H1 (cell line): ENCODE measurements around the gene ACBD6. TPM values are rescaled to one million over a fixed set of nuclear protein-coding genes. Genes with fewer than 3 reads are reported as not detected.

Experiments
- CTCF ChIA-PET: fragments of 300-600 bp; sonication (Branson Sonifier 250); formaldehyde crosslinking; loops from one replicate; lab custom pipeline; 2021; ENCODE audit not compliant: partially characterized antibody; lab: Charles Lee
- POLR2A ChIA-PET: fragments of 300-600 bp; sonication (Branson Sonifier 250); formaldehyde crosslinking; loops from one replicate; lab custom pipeline; 2021; ENCODE audit warnings: inconsistent platforms; ENCODE audit not compliant: partially characterized antibody; lab: Charles Lee
- DNase-seq, 2 experiments: peaks; one replicate each; pipeline versions ENCODE4 v3.0.0 to v3.0.0-alpha.2; 2010 to 2022; ENCODE audit warnings: low spot score in 2 of 2, low read depth in 1 of 2, mixed read lengths in 1 of 2
- FAIRE-seq: peaks from 2 replicates; lab custom pipeline; 2011; peaks lifted over from hg19 to GRCh38; lab: Jason Lieb, UNC
- H2AFZ ChIP-seq: 2 replicates; pipeline ENCODE4 v1.8.1; 2012; ENCODE audit warnings: low read length, inconsistent platforms
- H2AK5ac ChIP-seq: 2 replicates; pipeline ENCODE4 v1.6.1; 2013; ENCODE audit warnings: low read depth, low read length
- H2BK120ac ChIP-seq: replicated peaks from 2 replicates; pipeline ENCODE3; 2013; ENCODE audit warnings: low read depth, low read length, inconsistent platforms
- H2BK12ac ChIP-seq: 2 replicates; pipeline ENCODE4 v1.6.1; 2013; ENCODE audit warnings: low read depth, low read length
- H2BK15ac ChIP-seq: 2 replicates; pipeline ENCODE4 v1.6.1; 2013; ENCODE audit warnings: low read length
- H2BK20ac ChIP-seq: 2 replicates; pipeline ENCODE4 v1.6.1; 2013; ENCODE audit warnings: low read length
- H2BK5ac ChIP-seq: 2 replicates; pipeline ENCODE4 v1.6.1; 2013; ENCODE audit warnings: low read depth, low read length
- H3K14ac ChIP-seq: 2 replicates; pipeline ENCODE4 v1.6.1; 2013; ENCODE audit warnings: inconsistent platforms; ENCODE audit not compliant: insufficient read length
- H3K18ac ChIP-seq: 2 replicates; pipeline ENCODE4 v1.6.1; 2013; ENCODE audit warnings: low read length; ENCODE audit errors: extremely low read depth
- H3K23ac ChIP-seq: 2 replicates; pipeline ENCODE4 v1.6.1; 2013; ENCODE audit warnings: inconsistent platforms; ENCODE audit not compliant: insufficient read length
- H3K23me2 ChIP-seq: 2 replicates; pipeline ENCODE4 v1.6.1; 2013; ENCODE audit warnings: low read depth, low read length
- H3K27ac ChIP-seq: 2 replicates; pipeline ENCODE4 v1.6.1; 2011; ENCODE audit warnings: low read depth, low read length, inconsistent platforms
- H3K27me3 ChIP-seq, 4 experiments: replicated peaks in 1 of 4; 1 replicate in 1 of 4; 2 replicates in 3 of 4; pipeline versions ENCODE4 v1.6.1 to v1.8.1; 2011 to 2013; ENCODE audit warnings: low read length in 3 of 4, mild to moderate bottlenecking in 3 of 4, inconsistent platforms in 2 of 4, mixed read lengths in 2 of 4, moderate library complexity in 1 of 4; ENCODE audit not compliant: control insufficient read depth in 3 of 4, insufficient read depth in 3 of 4; ENCODE audit errors: extremely low read depth in 1 of 4
- H3K36me3 ChIP-seq, 4 experiments: 2 replicates each; pipeline versions ENCODE4 v1.6.1 to v1.8.1; 2011 to 2013; ENCODE audit warnings: mild to moderate bottlenecking in 4 of 4, low read length in 3 of 4, moderate library complexity in 2 of 4, control low read depth in 1 of 4, inconsistent platforms in 1 of 4; ENCODE audit not compliant: insufficient read depth in 4 of 4, control insufficient read depth in 2 of 4
- H3K4ac ChIP-seq: replicated peaks from 2 replicates; pipeline ENCODE3; 2013; ENCODE audit warnings: low read length, low read depth, mixed read lengths, inconsistent platforms; ENCODE audit not compliant: insufficient read length
- H3K4me1 ChIP-seq, 4 experiments: replicated peaks in 1 of 4; 1 replicate in 1 of 4; 2 replicates in 3 of 4; pipeline versions ENCODE4 v1.6.1 to v1.8.1; 2011 to 2013; ENCODE audit warnings: low read length in 3 of 4, inconsistent platforms in 2 of 4, mixed read lengths in 1 of 4; ENCODE audit not compliant: insufficient read depth in 4 of 4, control insufficient read depth in 3 of 4
- H3K4me2 ChIP-seq, 2 experiments: 2 replicates each; pipeline versions ENCODE4 v1.6.1 to v1.8.1; 2011 to 2013; ENCODE audit warnings: low read depth in 2 of 2, low read length in 2 of 2, control low read depth in 1 of 2, inconsistent platforms in 1 of 2, mild to moderate bottlenecking in 1 of 2; ENCODE audit not compliant: insufficient read depth in 1 of 2
- H3K4me3 ChIP-seq, 4 experiments: fragments of 200-600, 300-600 bp in 1 of 4; sonication (generic), shearing (Covaris generic), sonication (Bioruptor Twin) in 1 of 4; 2 replicates each; pipeline versions ENCODE4 v1.5.1 to v1.8.1; 2011 to 2016; ENCODE audit warnings: low read length in 4 of 4, low read depth in 3 of 4, control low read depth in 2 of 4, inconsistent platforms in 2 of 4, mild to moderate bottlenecking in 2 of 4, mixed read lengths in 1 of 4, moderate library complexity in 1 of 4; ENCODE audit not compliant: insufficient read depth in 2 of 4; ENCODE audit errors: extremely low read depth in 1 of 4
- H3K56ac ChIP-seq: replicated peaks from 2 replicates; pipeline ENCODE3; 2013; ENCODE audit warnings: low read depth, mild to moderate bottlenecking, mixed read lengths, low read length, inconsistent platforms; ENCODE audit not compliant: insufficient read length
- H3K79me1 ChIP-seq: 2 replicates; pipeline ENCODE4 v1.6.1; 2013; ENCODE audit warnings: low read depth, low read length, control low read depth
- H3K79me2 ChIP-seq, 2 experiments: 2 replicates each; pipeline versions ENCODE4 v1.6.1 to v1.8.1; 2012 to 2013; ENCODE audit warnings: low read length in 2 of 2, mild to moderate bottlenecking in 2 of 2, inconsistent platforms in 1 of 2; ENCODE audit not compliant: insufficient read depth in 2 of 2, control insufficient read depth in 1 of 2
- H3K9ac ChIP-seq, 4 experiments: replicated peaks in 1 of 4; 1 replicate in 1 of 4; 2 replicates in 3 of 4; pipeline versions ENCODE4 v1.6.1 to v1.8.1; 2011 to 2013; ENCODE audit warnings: low read depth in 3 of 4, low read length in 3 of 4, control low read depth in 2 of 4, mild to moderate bottlenecking in 2 of 4, moderate library complexity in 2 of 4, inconsistent platforms in 1 of 4; ENCODE audit errors: extremely low read depth in 1 of 4
- H3K9me3 ChIP-seq, 2 experiments: 2 replicates each; pipeline versions ENCODE4 v1.6.1 to v1.8.1; 2012 to 2013; ENCODE audit warnings: mild to moderate bottlenecking in 2 of 2, moderate library complexity in 2 of 2, control low read depth in 1 of 2, inconsistent platforms in 1 of 2, low read depth in 1 of 2, low read length in 1 of 2, mixed read lengths in 1 of 2; ENCODE audit not compliant: insufficient read depth in 2 of 2
- H4K20me1 ChIP-seq, 2 experiments: replicated peaks in 1 of 2; 2 replicates each; pipeline versions ENCODE3 to v1.8.1; 2011 to 2013; ENCODE audit warnings: inconsistent platforms in 2 of 2, low read length in 2 of 2, mild to moderate bottlenecking in 1 of 2; ENCODE audit not compliant: insufficient read depth in 2 of 2, control insufficient read depth in 1 of 2
- H4K5ac ChIP-seq: 2 replicates; pipeline ENCODE4 v1.6.1; 2013; ENCODE audit warnings: low read length, low read depth, mixed read lengths, inconsistent platforms; ENCODE audit not compliant: insufficient read length
- H4K8ac ChIP-seq: 2 replicates; pipeline ENCODE4 v1.8.0; 2013; ENCODE audit warnings: mild to moderate bottlenecking, moderate library complexity, low read length, inconsistent platforms; ENCODE audit not compliant: insufficient read depth; ENCODE audit errors: extremely low read depth
- H4K91ac ChIP-seq: replicated peaks from 2 replicates; pipeline ENCODE3; 2013; ENCODE audit warnings: low read length, mixed read lengths, inconsistent platforms; ENCODE audit not compliant: insufficient read length
- MAFK ChIP-seq: IDR thresholded peaks from 2 replicates; pipeline ENCODE4 v1.6.1; 2012; ENCODE audit warnings: low read depth, mild to moderate bottlenecking, improper control_type of control experiment, low read length
- WGBS, 2 experiments: shearing (Covaris generic) in 1 of 2; methylation state at CpG; one replicate each; pipeline versions ENCODE4 v1.1.6 to v1.1.7; 2013 to 2015; ENCODE audit warnings: low lambda C conversion rate in 2 of 2, mixed read lengths in 2 of 2, inconsistent platforms in 1 of 2, low coverage in 1 of 2, missing lambda C conversion rate in 1 of 2; ENCODE audit not compliant: insufficient replicate concordance in 2 of 2, insufficient coverage in 1 of 2, insufficient read length in 1 of 2; ENCODE audit errors: extremely low coverage in 1 of 2, missing lambda C conversion rate in 1 of 2; 5-methylcytosine and 5-hydroxymethylcytosine counted together
- polyA plus RNA-seq, 7 experiments: library from polyadenylated mRNA; depleted of rRNA in 3 of 7; stranded (reverse) in 5 of 7; unstranded in 2 of 7; fragments of >200 nt in 5 of 7; fragments of 200-250 nt in 2 of 7; gene quantifications; 1 replicate in 5 of 7; 2 replicates in 1 of 7; 4 replicates in 1 of 7; pipeline versions ENCODE4 v1.2.1 to v1.2.3, GENCODE V29; 2011 to 2013; ENCODE audit warnings: missing spikeins in 2 of 7, mixed read lengths in 2 of 7
- total RNA-seq: library from RNA; stranded (reverse); fragmentation: NEBNext Ultra II Directional; extraction: Animal tissue kit (Norgen Biotek cat#: 25700); gene quantifications from 2 replicates; pipeline ENCODE4 v1.2.1, GENCODE V29; 2021

Gene ACBD6
- total and polyA plus RNA-seq, 2 of the 8 experiments (the other 6 are each of a cell fraction or from before 2014, with no cell fraction given): 52.0 to 67.7 TPM

- Histone ChIP-seq H3K9ac (no peak overlapping the region), H3K36me3 (no peaks in the 10 kb centered on the region), H3K56ac (no peak overlapping the region), H3K4me3 (no peak overlapping the region), H3K23me2 (peaks cover 1% of the 10 kb centered on the region; the same call in 1 of the 2 replicates), H3K4ac (no peak overlapping the region), H3K4me2 (no peak overlapping the region), H2BK5ac (no peak overlapping the region), H3K18ac (0 out of 2 replicates have a peak overlapping the region, but pooled peaks have one; percentile 60), H2BK12ac (peak overlapping the region; percentile 90; the same call in 1 of the 2 replicates), H3K4me1 (peaks cover 0 to 18% (median 10%) of the 10 kb centered on the region in 4 experiments; a peak in 6 of 7 replicates), H2BK15ac (no peak overlapping the region), H3K9me3 (no peaks in the 10 kb centered on the region), H2AFZ (no peak overlapping the region), H4K8ac (0 out of 2 replicates have a peak overlapping the region, but pooled peaks have one; percentile 66), H2BK120ac (no peak overlapping the region), H4K20me1 (no peaks in the 10 kb centered on the region), H2BK20ac (0 out of 2 replicates have a peak overlapping the region, but pooled peaks have one; percentile 34), H3K23ac (no peak overlapping the region), H4K91ac (no peak overlapping the region), H3K79me1 (no peaks in the 10 kb centered on the region), H3K79me2 (no peaks in the 10 kb centered on the region), H2AK5ac (peak overlapping the region; percentile 98; the same call in 1 of the 2 replicates), H3K27ac (no peak overlapping the region), H4K5ac (no peak overlapping the region), H3K14ac (no peak overlapping the region), H3K27me3 (no peaks in the 10 kb centered on the region; a peak in 1 of 7 replicates)
- 92% methylated on average over 11 of the region's 11 CpGs; no CpG with 5 or more reads in 1 of the 2 experiments for WGBS, 2 experiments
- ChIA-PET CTCF (interaction anchor here (1.4 to 17.1 kb wide), 9 partner anchors 16 to 228 kb away, joined by 4 to 244 read pairs (median 27); no protein-coding TSS in a partner anchor), POLR2A (interaction anchor here (0.9 to 4.0 kb wide), 3 partner anchors 16 to 22 kb away, joined by 3 to 17 read pairs (median 4); no protein-coding TSS in a partner anchor)
- DNase-seq (no peak), FAIRE-seq (no peak)
- TF ChIP-seq MAFK: no peak
Measured at GRCh38 chr1:180254854-180255253, 247.5 kb downstream of the ACBD6 start.
